ENCODE results near the gene GADD45GIP1.

The GADD45GIP1 gene

GRCh38 chr19:12956446-12957388, at the start of gene GADD45GIP1:
Gene GADD45GIP1 (minus strand): TSS chr19:12957223. CDS start chr19:12957212, 11 bp downstream.
- DNase-seq: peak; percentile 92

- no peak for DNase-seq
These were observed 48.9 kb upstream of the GADD45GIP1 start for GRCh38 chr19:13005861-13006370.

DNA sequence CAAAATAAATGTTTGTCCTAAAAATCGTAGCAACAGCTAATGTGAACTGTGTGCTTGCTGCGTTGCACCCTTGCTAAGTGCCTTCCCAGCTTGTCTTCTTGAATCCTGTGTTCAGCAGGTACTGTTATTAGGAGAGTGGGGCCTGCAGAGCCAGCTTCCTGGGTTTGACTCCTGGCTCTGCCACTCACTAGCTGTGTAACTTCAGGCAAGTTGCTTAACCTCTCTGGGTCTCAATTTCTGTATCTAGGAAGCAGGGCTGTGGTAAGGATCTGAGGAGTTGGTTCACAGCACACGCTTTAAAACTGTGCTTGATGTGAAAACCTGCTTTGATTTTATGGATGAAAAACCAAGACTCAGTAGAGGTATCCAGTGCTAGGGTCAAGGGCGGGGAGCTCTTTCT, 48.2 kb upstream of the GADD45GIP1 start:
- no peak for DNase-seq

DNA sequence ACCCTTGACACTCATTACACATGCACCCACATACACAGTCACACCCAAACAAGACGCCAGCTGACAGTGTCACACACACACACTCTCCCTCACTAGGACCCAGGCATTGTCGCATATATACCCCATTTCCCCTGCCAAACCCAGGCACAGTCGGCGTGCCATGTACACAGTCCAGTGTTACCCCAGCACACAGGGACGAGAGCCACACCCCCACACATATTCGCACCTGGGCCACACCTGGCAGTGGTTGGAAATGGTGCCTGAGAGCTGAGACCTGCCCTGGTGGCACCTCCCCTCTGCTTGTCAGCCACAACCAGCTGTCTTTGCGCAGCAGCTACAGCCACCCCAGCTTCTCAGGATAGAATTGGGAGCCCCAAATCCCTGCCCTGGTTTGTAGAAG, 47.2 kb upstream of the GADD45GIP1 start:
- DNase-seq: no peak

DNA sequence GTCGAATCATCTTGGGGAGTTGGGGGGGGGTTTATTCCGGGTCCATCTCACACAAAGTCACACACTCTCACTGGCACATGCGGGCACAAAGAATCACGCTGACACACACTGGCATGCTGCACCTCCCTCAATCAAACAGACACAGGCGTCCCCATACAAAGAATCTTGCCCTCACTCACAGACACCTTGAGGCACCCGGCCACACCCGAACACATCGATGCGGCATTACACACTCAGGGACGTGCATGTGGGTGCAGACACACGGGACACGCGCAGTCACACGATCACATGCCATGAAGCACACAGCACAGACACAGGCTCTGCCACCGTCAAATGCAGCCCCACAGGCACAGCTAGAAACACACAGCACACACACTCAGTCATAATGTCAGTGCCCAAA, 46.1 kb upstream of the GADD45GIP1 start:
- DNase-seq: no peak

- no peak for DNase-seq
These were observed 45.3 kb upstream of the GADD45GIP1 start for GRCh38 chr19:13002166-13002898.

DNA sequence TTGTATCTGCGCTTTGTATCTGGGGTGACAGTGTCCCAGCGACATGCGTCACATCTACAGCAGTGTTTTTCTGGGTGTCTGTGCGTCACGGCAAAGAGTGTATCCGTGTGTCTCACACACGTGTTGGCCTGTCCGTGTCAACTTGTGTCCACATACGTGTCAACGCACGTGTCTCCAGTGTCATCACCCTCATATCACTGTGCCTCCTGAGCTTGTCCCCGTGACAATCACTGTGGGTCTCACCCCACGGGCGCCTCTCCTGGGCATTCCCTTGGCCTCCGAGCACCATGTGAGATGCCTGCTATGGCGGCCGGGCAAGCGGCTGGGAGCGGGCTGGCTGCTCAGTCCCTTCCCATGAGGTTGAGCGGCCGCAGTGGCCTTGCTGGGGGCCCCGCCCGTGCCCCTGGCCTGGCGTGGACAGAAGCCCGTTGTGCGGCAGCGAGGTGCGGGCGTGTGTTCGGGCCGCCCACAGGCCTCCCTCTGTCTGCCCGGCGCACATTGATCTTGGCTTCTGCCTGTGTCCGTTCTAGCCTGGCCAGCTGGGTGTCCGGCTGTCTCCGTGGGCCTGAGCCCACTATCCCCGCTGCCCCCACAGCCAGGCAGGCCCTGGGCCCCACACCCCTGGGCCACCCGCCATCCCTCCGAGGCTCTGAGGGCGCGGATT, 44.6 kb upstream of the GADD45GIP1 start:
- no peak for DNase-seq

DNA sequence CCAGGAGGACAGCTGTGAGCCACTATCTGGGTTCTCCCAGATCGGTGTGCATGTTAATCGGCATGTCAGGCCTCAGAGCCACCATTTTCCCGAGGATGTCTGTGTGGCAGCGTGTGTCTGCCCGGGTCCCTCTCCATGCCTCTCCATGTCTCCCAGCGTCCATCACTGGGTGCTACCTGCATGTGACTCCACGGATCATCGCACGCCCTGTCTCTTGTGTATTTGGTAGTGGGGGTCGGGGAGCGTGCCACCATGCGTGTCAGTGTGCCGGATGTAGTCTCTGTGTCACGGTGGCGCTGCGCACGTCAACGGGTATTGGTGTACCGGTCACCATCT, 44.1 kb upstream of the GADD45GIP1 start:
- DNase-seq: no peak

DNA sequence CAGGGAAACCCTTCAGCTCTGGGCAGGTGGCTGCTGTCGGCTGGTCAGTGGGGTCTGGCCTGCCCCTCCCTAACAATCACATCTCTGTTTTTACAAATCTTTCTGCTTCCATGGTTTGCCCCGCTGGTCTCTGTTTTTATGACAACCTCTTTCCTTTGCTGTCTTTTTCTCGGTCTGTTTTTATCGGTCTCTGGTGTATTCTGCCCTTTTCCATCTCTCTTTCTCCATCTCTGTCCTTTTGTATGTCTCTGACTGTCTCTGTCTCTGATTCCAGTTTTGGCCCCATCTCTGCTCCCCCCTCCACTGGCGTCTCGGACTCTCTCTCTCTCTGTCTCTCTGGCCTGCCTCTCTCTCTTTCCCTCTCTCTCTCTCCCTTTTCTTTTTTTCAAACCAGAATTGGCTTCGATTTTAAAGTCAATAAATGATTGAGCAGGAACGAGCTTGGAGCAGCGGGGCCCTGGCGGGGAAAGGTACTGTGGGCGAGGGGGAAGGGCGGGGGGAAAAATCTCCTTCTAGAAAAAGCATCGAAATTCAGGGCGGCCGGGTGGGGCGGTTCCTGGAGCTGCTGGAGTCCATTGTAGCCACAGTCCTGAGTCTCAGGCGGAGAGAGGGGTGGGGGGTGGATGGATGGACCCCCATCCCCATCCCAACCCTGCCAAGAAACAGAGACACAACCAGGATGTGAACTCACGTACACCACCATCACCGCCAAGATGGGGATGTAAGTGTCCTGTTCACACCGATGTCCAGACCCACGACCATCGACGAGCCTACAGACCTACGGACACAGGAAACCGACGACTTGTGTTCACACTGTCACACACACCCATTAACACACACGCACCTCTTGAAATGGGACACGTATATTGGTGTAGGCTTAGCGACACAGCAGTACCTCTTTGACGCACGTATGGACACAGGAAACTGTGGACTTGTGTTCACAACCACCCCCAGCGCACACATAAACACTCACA, 41.2 kb upstream of the GADD45GIP1 start:
- DNase-seq: no peak

- DNase-seq: no peak
These were observed 40.4 kb upstream of the GADD45GIP1 start for GRCh38 chr19:12997179-12997966.

- DNase-seq: no peak
These were observed 39.5 kb upstream of the GADD45GIP1 start for GRCh38 chr19:12996406-12997094.

- no peak for DNase-seq
These were observed 38.8 kb upstream of the GADD45GIP1 start for GRCh38 chr19:12995596-12996405.

- peak; percentile 81 for DNase-seq
These were observed 37.9 kb upstream of the GADD45GIP1 start, which contains the start of gene NFIX for GRCh38 chr19:12994701-12995595. Gene NFIX (plus strand): TSS chr19:12995475. CDS start chr19:12995838, 363 bp downstream.

DNA sequence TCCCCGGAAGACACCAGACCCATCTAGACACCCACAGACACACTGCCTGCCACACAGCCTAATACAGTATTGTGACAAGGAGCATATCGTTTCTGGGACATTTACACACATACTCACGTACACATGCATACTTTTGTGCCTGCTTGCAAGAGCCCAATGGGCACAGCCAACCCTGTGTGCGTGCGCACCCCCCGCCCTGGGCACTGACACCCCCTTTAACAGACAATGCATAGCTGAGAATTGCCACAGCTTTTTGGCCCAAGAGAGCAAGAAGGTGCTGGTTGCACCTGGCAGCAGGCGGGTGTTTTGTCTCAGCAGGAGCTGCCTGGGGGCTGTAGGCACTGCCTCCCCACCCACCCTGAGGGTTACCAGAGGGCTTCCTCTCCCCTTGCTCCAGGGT, 36.5 kb upstream of the GADD45GIP1 start:
- DNase-seq: no peak

DNA sequence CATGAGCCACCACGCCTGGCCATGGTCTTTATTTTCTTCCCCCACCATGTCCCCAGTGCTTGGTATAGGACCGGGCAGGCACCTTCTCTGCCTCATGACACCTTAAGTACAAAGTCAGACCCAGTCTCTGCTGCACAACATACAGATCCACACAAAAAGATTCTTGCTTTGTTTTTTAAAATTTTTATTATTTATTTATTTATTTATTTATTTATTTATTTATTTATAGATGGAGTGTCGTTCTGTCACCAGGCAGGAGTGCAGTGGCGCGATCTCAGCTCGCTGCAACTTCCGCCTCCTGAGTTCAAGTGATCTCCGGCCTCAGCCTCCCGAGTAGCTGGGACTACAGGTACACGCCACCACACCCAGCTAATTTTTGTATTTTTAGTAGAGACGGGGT, 35.7 kb upstream of the GADD45GIP1 start:
- no peak for DNase-seq

DNA sequence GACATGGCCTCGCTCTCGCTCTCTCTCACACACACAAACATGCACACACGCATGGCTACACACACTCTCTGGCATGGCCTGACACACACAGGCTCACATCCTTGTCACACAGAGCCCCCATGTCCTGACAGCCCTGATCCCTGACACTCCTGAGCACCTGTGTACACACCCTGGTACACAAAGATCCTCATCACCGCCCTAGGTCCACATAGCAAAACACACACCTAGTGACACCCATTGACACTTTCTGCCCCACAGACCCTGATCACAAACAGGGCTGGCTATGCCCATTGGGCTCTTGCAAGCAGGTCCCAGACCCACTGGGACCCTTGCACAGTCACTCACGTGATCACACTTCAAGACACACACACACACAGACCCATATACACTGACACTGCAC, 34.3 kb upstream of the GADD45GIP1 start:
- DNase-seq: no peak

DNA sequence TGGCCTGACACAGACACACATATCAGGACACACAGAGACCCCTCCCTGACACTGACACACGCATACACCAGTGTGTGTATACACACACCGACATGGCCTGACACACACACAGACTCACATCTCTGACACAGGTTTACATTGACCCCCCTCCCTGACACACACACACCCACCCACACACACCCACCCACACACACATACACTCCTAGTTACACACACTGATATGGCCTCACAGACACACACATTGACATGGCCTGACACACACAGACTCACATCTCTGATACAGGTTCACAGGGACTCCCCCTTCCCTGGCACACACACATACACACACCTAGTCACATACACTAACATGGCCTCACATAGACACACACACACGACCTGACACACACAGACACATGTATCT, 33.8 kb upstream of the GADD45GIP1 start:
- DNase-seq: no peak

DNA sequence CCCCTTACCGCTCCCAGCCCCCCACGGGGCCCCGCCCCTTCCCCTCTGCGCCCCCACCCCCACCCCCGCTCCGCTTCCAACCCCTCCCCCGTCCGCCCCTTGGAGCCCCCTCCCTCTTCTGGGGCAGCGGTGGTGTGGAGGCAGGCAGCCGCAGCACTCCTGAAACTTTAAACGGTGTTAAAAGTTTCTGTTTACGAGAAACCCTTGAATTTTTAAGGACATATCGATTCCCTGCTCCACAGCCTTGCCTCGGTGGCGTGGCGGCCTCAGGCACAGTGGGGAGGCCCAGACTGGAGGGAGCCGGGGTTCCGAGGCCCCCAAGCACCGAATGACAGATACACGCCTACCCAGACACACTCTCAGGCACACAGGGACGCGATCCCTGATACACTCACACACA, 33.4 kb upstream of the GADD45GIP1 start:
- DNase-seq: no peak

GRCh38 chr19:12987781-12988180, 30.8 kb upstream of the GADD45GIP1 start:
- DNase-seq: no peak
